ENCODE data around the gene LTBP1. TPM values are rescaled to one million over a fixed set of nuclear protein-coding genes. Genes with fewer than 3 reads are reported as not detected.

The LTBP1 gene
- total and polyA plus RNA-seq, 11 donors, result 23.5 to 150 (median 102) TPM

DNA sequence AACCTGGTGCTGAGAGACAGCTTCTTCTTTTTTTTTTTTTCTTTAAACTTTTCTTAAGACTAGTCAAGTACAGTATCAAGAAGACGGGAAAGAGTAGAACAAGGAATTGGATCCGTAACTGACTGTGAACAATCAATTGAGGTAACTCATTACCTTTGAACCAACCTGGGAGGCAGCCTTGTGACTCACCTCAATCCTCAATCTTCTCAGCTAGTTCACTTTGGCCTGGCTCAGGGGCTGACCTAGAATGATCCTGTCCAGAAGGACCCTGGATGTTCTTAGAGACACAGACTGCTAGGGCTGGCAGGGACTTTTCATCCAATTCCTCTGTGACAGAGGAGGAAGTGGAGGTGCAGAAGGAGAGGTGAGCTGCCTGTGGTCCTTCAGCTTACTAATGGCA lies 1.5 kb upstream of the LTBP1 start:
- no peak overlapping the region for H3K27ac ChIP-seq
- peaks cover 0 to 28% (median 6%) of the 10 kb centered on the region in 12 donors for H3K4me1 ChIP-seq
- WGBS, 4 donors, result 93 to 100% (median 97%) methylated on average over 2 of the region's 2 CpGs
- intact Hi-C loops (cut with DNase I), result loop anchor here (2.0 to 10.0 kb wide), 12 partner anchors 70 to 500 kb away; no protein-coding TSS in a partner anchor
- no peaks in the 10 kb centered on the region for H3K36me3 ChIP-seq
- H3K4me3 ChIP-seq, result no peak overlapping the region
- no peak for TF ChIP-seq CTCF (IDR thresholded peaks at IDR 0.05)
- H3K9me3 ChIP-seq, result no peaks in the 10 kb centered on the region
- ATAC-seq, result no peak
- no peak for DNase-seq
- peaks cover 0 to 24% (median 0%) of the 10 kb centered on the region in 9 donors for H3K27me3 ChIP-seq

- H3K27ac ChIP-seq, result peak overlapping the region; percentile 76 to 95 (median 91)
- peaks cover 0 to 24% (median 0%) of the 10 kb centered on the region in 9 donors for H3K27me3 ChIP-seq
- intact Hi-C loops (cut with DNase I), result loop anchor here (2.0 to 10.0 kb wide), 13 partner anchors 68 to 498 kb away; no protein-coding TSS in a partner anchor
- no peaks in the 10 kb centered on the region for H3K9me3 ChIP-seq
- H3K4me1 ChIP-seq, result peaks cover 0 to 33% (median 7%) of the 10 kb centered on the region in 12 donors
- peak overlapping the region; percentile 56 to 94 (median 79) for H3K4me3 ChIP-seq
- 0 to 1% (median 0%) methylated on average over 8 to 52 of the region's 52 CpGs for WGBS, 4 donors
- no peaks in the 10 kb centered on the region for H3K36me3 ChIP-seq
- DNase-seq, result peak in 2 of 5 donors; percentile 44 to 70
- TF ChIP-seq POLR2A (IDR thresholded peaks at IDR 0.05) (no peak), CTCF (IDR thresholded peaks at IDR 0.05) (no peak)
- ATAC-seq, result peak in 2 of 4 donors; percentile 42
Observed at GRCh38 chr2:32947076-32947483, 327 bp downstream of the LTBP1 start.

DNA sequence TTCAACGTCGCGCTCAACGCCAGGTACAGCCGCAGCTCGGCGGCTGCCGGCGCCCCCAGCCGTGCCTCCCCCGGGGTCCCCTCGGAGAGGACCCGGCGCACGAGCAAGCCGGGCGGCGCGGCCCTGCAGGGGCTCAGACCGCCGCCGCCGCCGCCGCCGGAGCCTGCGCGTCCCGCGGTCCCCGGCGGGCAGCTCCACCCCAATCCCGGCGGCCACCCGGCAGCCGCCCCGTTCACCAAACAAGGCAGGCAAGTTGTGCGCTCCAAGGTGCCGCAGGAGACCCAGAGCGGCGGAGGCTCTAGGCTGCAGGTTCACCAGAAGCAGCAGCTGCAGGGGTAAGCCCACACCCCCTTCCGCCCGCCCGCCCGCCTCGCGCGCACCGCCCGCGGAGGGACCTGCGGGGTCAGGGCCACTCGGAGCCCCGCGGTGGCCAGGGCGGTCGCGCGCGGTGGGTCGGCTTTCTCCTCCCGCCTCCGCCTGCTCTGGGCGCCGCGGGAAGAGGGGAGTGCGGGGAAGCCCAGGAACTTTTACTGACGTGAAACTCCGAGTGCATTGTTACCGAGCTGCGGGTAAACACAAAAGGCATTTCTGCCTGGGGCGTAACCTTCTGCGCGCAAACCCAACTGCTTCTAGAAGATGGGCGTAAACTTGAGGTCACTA lies 861 bp downstream of the LTBP1 start:
- peak overlapping the region; percentile 56 to 94 (median 79) for H3K4me3 ChIP-seq
- peak; percentile 34 to 82 (median 71) for DNase-seq
- peak overlapping the region; percentile 76 to 95 (median 91) for H3K27ac ChIP-seq
- peaks cover 0 to 34% (median 7%) of the 10 kb centered on the region in 12 donors for H3K4me1 ChIP-seq
- H3K9me3 ChIP-seq, result no peaks in the 10 kb centered on the region
- 1 to 7% (median 1%) methylated on average over 5 to 75 of the region's 75 CpGs for WGBS, 4 donors
- intact Hi-C loops (cut with DNase I), result loop anchor here (2.0 to 10.0 kb wide), 13 partner anchors 67 to 497 kb away; no protein-coding TSS in a partner anchor
- no peaks in the 10 kb centered on the region for H3K36me3 ChIP-seq
- ATAC-seq, result peak; percentile 6 to 65 (median 41)
- TF ChIP-seq CTCF (IDR thresholded peaks at IDR 0.05) (no peak), POLR2A (IDR thresholded peaks at IDR 0.05) (peak in 1 of 2 donors; percentile 40)
- peaks cover 0 to 24% (median 0%) of the 10 kb centered on the region in 9 donors for H3K27me3 ChIP-seq

GRCh38 chr2:32948266-32948665 lies 1.5 kb downstream of the LTBP1 start:
- Histone ChIP-seq H3K4me3 (peak overlapping the region; percentile 56 to 94 (median 79)), H3K36me3 (no peaks in the 10 kb centered on the region), H3K9me3 (no peaks in the 10 kb centered on the region), H3K27ac (peak overlapping the region in 10 of 12 donors; percentile 78 to 95 (median 93)), H3K27me3 (peaks cover 0 to 24% (median 0%) of the 10 kb centered on the region in 9 donors), H3K4me1 (peaks cover 0 to 39% (median 9%) of the 10 kb centered on the region in 12 donors)
- DNase-seq (no peak), ATAC-seq (no peak)
- TF ChIP-seq CTCF (IDR thresholded peaks at IDR 0.05), result no peak
- TF ChIP-seq POLR2A (IDR thresholded peaks at IDR 0.05), result no peak
- WGBS, 4 donors, result 50 to 79% (median 59%) methylated on average over 3 of the region's 3 CpGs
- intact Hi-C loops (cut with DNase I), result loop anchor here (5.0 to 10.0 kb wide), 11 partner anchors 67 to 497 kb away; no protein-coding TSS in a partner anchor
